ENCODE results near the gene CHD1.
A peak's percentile ranks its signal among the peaks of the same experiment; 100 is the strongest.

CHD1 gene

DNA sequence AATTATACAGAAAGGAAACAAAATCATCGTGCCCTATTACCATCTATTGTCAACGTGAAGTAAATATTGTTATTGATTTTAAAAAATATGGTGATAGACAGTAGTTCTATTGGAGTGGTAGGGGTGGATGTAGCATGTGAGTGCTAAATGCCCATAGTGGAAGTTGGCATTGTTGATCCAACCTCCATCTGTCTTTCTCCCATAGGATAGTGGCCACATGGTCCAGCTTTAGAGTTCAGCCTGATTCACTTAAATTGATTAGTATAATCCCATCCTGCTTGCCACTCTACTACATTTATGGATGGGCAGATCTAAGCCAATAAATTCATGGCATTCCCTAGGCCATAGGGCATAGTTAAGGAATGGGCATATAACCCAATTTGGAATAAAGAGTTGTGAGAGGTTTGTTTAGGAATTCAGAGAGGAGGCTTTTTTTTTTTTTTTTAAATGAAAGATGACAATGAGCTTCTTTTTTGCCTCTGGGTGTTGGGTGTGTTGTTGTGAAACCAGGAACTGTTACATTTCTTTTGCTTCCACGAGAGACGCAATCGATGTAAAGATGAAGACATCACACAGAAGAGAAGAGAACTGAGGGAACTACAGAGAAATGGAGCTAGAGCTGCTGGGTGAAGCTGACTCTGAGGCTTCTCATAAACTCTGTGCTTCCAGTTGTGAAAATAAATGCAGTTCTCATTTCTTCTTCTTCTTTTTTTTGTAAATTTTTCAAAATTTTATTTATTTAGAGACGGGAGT lies 12.5 kb upstream of the CHD1 start:
- Histone ChIP-seq H2BK15ac (replicated peaks; ENCODE audit: low read depth) (no peak overlapping the region), H3K36me3 (ENCODE audit: control insufficient read depth, insufficient read depth, low read length) (no peaks in the 10 kb centered on the region), H3K4ac (ENCODE audit: low read depth, low read length) (peak overlapping the region; percentile 16), H3K56ac (ENCODE audit: low read length) (no peak overlapping the region), H3K4me2 (ENCODE audit: low read length) (no peak overlapping the region), H2BK120ac (ENCODE audit: low read depth, low read length) (no peak overlapping the region), H3K18ac (ENCODE audit: low read length) (no peak overlapping the region), H4K5ac (ENCODE audit: low read length) (no peak overlapping the region), H2BK5ac (ENCODE audit: low read length) (no peak overlapping the region), H3K79me1 (ENCODE audit: low read length) (no peaks in the 10 kb centered on the region), H3K9ac (ENCODE audit: low read length) (no peak overlapping the region), H3K27me3 (ENCODE audit: insufficient read depth, low read length, poor library complexity) (no peaks in the 10 kb centered on the region), H4K8ac (ENCODE audit: low read depth, low read length) (no peak overlapping the region), H3K4me3 (ENCODE audit: low read length) (no peak overlapping the region), H3K23ac (ENCODE audit: low read length) (no peak overlapping the region), H2AK5ac (ENCODE audit: low read length) (no peak overlapping the region), H3K4me1 (ENCODE audit: control insufficient read depth, low read depth, low read length) (no peaks in the 10 kb centered on the region), H3K27ac (ENCODE audit: low read depth, low read length) (no peak overlapping the region), H3K79me2 (ENCODE audit: control insufficient read depth, insufficient read depth, low read length) (no peaks in the 10 kb centered on the region)
- WGBS (ENCODE audit: extremely low coverage, insufficient coverage, low lambda C conversion rate) = no CpG with 5 or more reads among the region's 6 CpGs
- no peak for DNase-seq

GRCh38 chr5:98940581-98940980 lies 11.8 kb upstream of the CHD1 start:
- Histone ChIP-seq H2AK5ac (ENCODE audit: low read length) (no peak overlapping the region), H2BK5ac (ENCODE audit: low read length) (no peak overlapping the region), H2BK15ac (replicated peaks; ENCODE audit: low read depth) (no peak overlapping the region), H4K8ac (ENCODE audit: low read depth, low read length) (no peak overlapping the region), H3K4me1 (ENCODE audit: control insufficient read depth, low read depth, low read length) (no peaks in the 10 kb centered on the region), H3K27me3 (ENCODE audit: insufficient read depth, low read length, poor library complexity) (no peaks in the 10 kb centered on the region), H2BK120ac (ENCODE audit: low read depth, low read length) (no peak overlapping the region), H3K23ac (ENCODE audit: low read length) (no peak overlapping the region), H3K4me3 (ENCODE audit: low read length) (no peak overlapping the region), H3K79me2 (ENCODE audit: control insufficient read depth, insufficient read depth, low read length) (no peaks in the 10 kb centered on the region), H3K9ac (ENCODE audit: low read length) (no peak overlapping the region), H3K79me1 (ENCODE audit: low read length) (no peaks in the 10 kb centered on the region), H3K27ac (ENCODE audit: low read depth, low read length) (no peak overlapping the region), H3K4me2 (ENCODE audit: low read length) (no peak overlapping the region), H3K36me3 (ENCODE audit: control insufficient read depth, insufficient read depth, low read length) (no peaks in the 10 kb centered on the region), H3K4ac (ENCODE audit: low read depth, low read length) (no peak overlapping the region), H4K5ac (ENCODE audit: low read length) (no peak overlapping the region), H3K56ac (ENCODE audit: low read length) (no peak overlapping the region), H3K18ac (ENCODE audit: low read length) (no peak overlapping the region)
- no CpG with 5 or more reads among the region's 2 CpGs for WGBS (ENCODE audit: extremely low coverage, insufficient coverage, low lambda C conversion rate)
- DNase-seq = peak; percentile 81

- no CpG with 5 or more reads among the region's 2 CpGs for WGBS (ENCODE audit: extremely low coverage, insufficient coverage, low lambda C conversion rate)
- H3K4me2 ChIP-seq (ENCODE audit: low read length) = no peak overlapping the region
- no peak overlapping the region for H3K23ac ChIP-seq (ENCODE audit: low read length)
- no peaks in the 10 kb centered on the region for H3K4me1 ChIP-seq (ENCODE audit: control insufficient read depth, low read depth, low read length)
- no peak overlapping the region for H4K8ac ChIP-seq (ENCODE audit: low read depth, low read length)
- H3K9ac ChIP-seq (ENCODE audit: low read length) = no peak overlapping the region
- H3K36me3 ChIP-seq (ENCODE audit: control insufficient read depth, insufficient read depth, low read length) = no peaks in the 10 kb centered on the region
- no peak overlapping the region for H3K56ac ChIP-seq (ENCODE audit: low read length)
- H2AK5ac ChIP-seq (ENCODE audit: low read length) = no peak overlapping the region
- H3K79me2 ChIP-seq (ENCODE audit: control insufficient read depth, insufficient read depth, low read length) = no peaks in the 10 kb centered on the region
- no peak overlapping the region for H3K18ac ChIP-seq (ENCODE audit: low read length)
- H3K4me3 ChIP-seq (ENCODE audit: low read length) = no peak overlapping the region
- no peaks in the 10 kb centered on the region for H3K79me1 ChIP-seq (ENCODE audit: low read length)
- no peak overlapping the region for H2BK120ac ChIP-seq (ENCODE audit: low read depth, low read length)
- no peak overlapping the region for H2BK5ac ChIP-seq (ENCODE audit: low read length)
- H3K27ac ChIP-seq (ENCODE audit: low read depth, low read length) = no peak overlapping the region
- no peak overlapping the region for H2BK15ac ChIP-seq (replicated peaks; ENCODE audit: low read depth)
- H3K4ac ChIP-seq (ENCODE audit: low read depth, low read length) = no peak overlapping the region
- no peak overlapping the region for H4K5ac ChIP-seq (ENCODE audit: low read length)
- DNase-seq = no peak
- H3K27me3 ChIP-seq (ENCODE audit: insufficient read depth, low read length, poor library complexity) = no peaks in the 10 kb centered on the region
These were observed 9.7 kb upstream of the CHD1 start for GRCh38 chr5:98938464-98938863.

- no peak overlapping the region for H4K8ac ChIP-seq (ENCODE audit: low read depth, low read length)
- WGBS (ENCODE audit: extremely low coverage, insufficient coverage, low lambda C conversion rate) = 100% methylated on average over 2 of the region's 3 CpGs
These were observed 8.3 kb upstream of the CHD1 start for GRCh38 chr5:98936948-98937715.

DNA sequence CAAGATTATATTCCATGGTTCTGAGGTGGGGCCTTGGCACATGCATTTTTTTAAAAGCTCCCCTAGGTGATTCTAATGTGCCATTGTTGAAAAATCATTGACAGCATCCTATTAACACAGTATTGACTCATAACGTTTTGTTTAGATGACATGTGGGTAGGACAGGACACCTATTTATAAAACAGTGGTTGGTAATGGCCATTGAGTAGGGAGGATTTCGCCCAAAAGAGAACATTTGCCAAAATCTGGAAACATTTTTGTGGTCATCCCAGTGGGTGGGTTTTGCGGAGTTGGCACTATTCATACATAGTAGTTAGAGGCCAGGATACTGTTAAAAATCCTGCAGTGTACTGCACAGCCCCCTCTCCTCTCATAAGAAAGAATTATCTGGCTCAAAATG lies 6.4 kb upstream of the CHD1 start:
- Histone ChIP-seq H3K4ac (ENCODE audit: low read depth, low read length) (no peak overlapping the region), H3K23ac (ENCODE audit: low read length) (no peak overlapping the region), H3K27ac (ENCODE audit: low read depth, low read length) (no peak overlapping the region), H3K36me3 (ENCODE audit: control insufficient read depth, insufficient read depth, low read length) (no peaks in the 10 kb centered on the region), H2BK5ac (ENCODE audit: low read length) (no peak overlapping the region), H3K56ac (ENCODE audit: low read length) (no peak overlapping the region), H2BK120ac (ENCODE audit: low read depth, low read length) (no peak overlapping the region), H4K5ac (ENCODE audit: low read length) (no peak overlapping the region), H3K18ac (ENCODE audit: low read length) (no peak overlapping the region), H3K4me1 (ENCODE audit: control insufficient read depth, low read depth, low read length) (no peaks in the 10 kb centered on the region), H3K4me2 (ENCODE audit: low read length) (no peak overlapping the region), H3K79me1 (ENCODE audit: low read length) (no peaks in the 10 kb centered on the region), H3K4me3 (ENCODE audit: low read length) (no peak overlapping the region), H3K79me2 (ENCODE audit: control insufficient read depth, insufficient read depth, low read length) (no peaks in the 10 kb centered on the region), H3K27me3 (ENCODE audit: insufficient read depth, low read length, poor library complexity) (no peaks in the 10 kb centered on the region), H2AK5ac (ENCODE audit: low read length) (no peak overlapping the region), H3K9ac (ENCODE audit: low read length) (no peak overlapping the region), H2BK15ac (replicated peaks; ENCODE audit: low read depth) (no peak overlapping the region), H4K8ac (ENCODE audit: low read depth, low read length) (no peak overlapping the region)
- WGBS (ENCODE audit: extremely low coverage, insufficient coverage, low lambda C conversion rate) = no CpG with 5 or more reads among the region's 3 CpGs
- DNase-seq = no peak

More at GRCh38 chr5:98936948-98937715, 8.3 kb upstream of the CHD1 start:
- no peaks in the 10 kb centered on the region for H3K79me2 ChIP-seq (ENCODE audit: control insufficient read depth, insufficient read depth, low read length)
- H3K18ac ChIP-seq (ENCODE audit: low read length) = no peak overlapping the region
- H3K4me3 ChIP-seq (ENCODE audit: low read length) = no peak overlapping the region
- no peak overlapping the region for H3K9ac ChIP-seq (ENCODE audit: low read length)
- H3K36me3 ChIP-seq (ENCODE audit: control insufficient read depth, insufficient read depth, low read length) = no peaks in the 10 kb centered on the region
- no peak overlapping the region for H3K23ac ChIP-seq (ENCODE audit: low read length)
- H3K56ac ChIP-seq (ENCODE audit: low read length) = no peak overlapping the region
- H3K27me3 ChIP-seq (ENCODE audit: insufficient read depth, low read length, poor library complexity) = no peaks in the 10 kb centered on the region
- no peak overlapping the region for H2BK15ac ChIP-seq (replicated peaks; ENCODE audit: low read depth)
- no peak overlapping the region for H2BK120ac ChIP-seq (ENCODE audit: low read depth, low read length)
- H4K5ac ChIP-seq (ENCODE audit: low read length) = no peak overlapping the region
- H3K4me1 ChIP-seq (ENCODE audit: control insufficient read depth, low read depth, low read length) = no peaks in the 10 kb centered on the region
- no peak overlapping the region for H3K27ac ChIP-seq (ENCODE audit: low read depth, low read length)
- no peak overlapping the region for H3K4ac ChIP-seq (ENCODE audit: low read depth, low read length)
- H3K4me2 ChIP-seq (ENCODE audit: low read length) = no peak overlapping the region
- no peaks in the 10 kb centered on the region for H3K79me1 ChIP-seq (ENCODE audit: low read length)
- no peak overlapping the region for H2BK5ac ChIP-seq (ENCODE audit: low read length)
- H2AK5ac ChIP-seq (ENCODE audit: low read length) = no peak overlapping the region
- DNase-seq = no peak
